ENCODE measurements around the gene BZW1. TPM values are rescaled to one million over a fixed set of nuclear protein-coding genes. Genes with fewer than 3 reads are reported as not detected.
A peak's percentile ranks its signal among the peaks of the same experiment; 100 is the strongest.
"Not testable (repeated sequence)": the region's sequence is repeated elsewhere in the genome, so short reads cannot be mapped to it uniquely, and the experiment has no call there.

BZW1 gene
- total RNA-seq, 2 donors from 2014 or later, result 492 to 527 TPM

GRCh38 chr2:200812122-200813022 is 662 bp downstream of the BZW1 start:
- Mint-ChIP-seq H3K36me3 (peaks cover 47 to 49% of the 10 kb centered on the region in 2 donors), H3K27ac (peak overlapping the region; percentile 99 to 100), H3K9me3 (no peaks in the 10 kb centered on the region)
- ATAC-seq (peak; percentile 48 to 49), DNase-seq (ENCODE audit: low spot score in 2 of 2) (peak; percentile 61 to 85)

- Mint-ChIP-seq H3K9me3 (no peaks in the 10 kb centered on the region), H3K27ac (peak overlapping the region; percentile 90 to 96), H3K36me3 (peaks cover 64 to 67% of the 10 kb centered on the region in 2 donors)
- ATAC-seq (peak; percentile 52 to 60), DNase-seq (ENCODE audit: low spot score in 2 of 2) (peak; percentile 28 to 70)
Observed at GRCh38 chr2:200814276-200814815, 2.6 kb downstream of the BZW1 start.

DNA sequence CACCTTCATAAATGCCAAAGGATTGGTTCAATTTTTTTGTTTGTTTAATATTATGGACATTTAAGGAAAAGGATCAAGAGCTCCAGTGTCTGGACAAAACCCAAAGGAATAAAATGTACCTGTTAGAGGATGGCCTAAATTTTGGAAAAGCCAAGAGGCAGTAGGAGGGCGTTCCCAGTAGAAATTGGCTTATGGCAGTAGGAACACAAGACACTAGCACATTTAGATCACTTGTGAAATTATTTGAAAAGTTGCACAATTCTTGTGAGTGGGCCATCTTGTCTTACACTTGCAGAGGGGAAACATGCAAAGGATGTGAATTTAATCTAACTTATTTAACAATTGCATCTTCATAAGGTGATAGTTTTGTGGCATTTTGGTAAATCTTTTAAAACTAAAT is 3.2 kb downstream of the BZW1 start:
- no peak for ATAC-seq
- H3K27ac Mint-ChIP-seq, result peak overlapping the region; percentile 90 to 96
- peaks cover 64 to 67% of the 10 kb centered on the region in 2 donors for H3K36me3 Mint-ChIP-seq
- H3K9me3 Mint-ChIP-seq, result no peaks in the 10 kb centered on the region
- no peak for DNase-seq (ENCODE audit: low spot score in 2 of 2)

DNA sequence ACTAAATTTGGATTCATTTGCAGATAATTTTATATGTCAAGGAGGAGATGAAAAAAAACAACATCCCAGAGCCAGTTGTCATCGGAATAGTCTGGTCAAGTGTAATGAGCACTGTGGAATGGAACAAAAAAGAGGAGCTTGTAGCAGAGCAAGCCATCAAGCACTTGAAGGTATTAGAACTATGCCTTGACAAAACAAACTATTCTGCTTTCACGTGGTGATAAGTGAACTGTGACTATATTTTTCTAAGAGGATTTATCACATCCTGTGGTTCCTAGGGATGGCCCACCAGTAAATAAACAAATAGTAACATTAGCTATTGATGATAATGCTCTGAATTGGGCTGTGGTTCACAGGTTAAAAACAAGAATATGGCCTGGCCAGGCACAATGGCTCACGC is 7.0 kb downstream of the BZW1 start:
- Mint-ChIP-seq H3K27ac (peak overlapping the region in 1 of 2 donors; percentile 72), H3K36me3 (peaks cover 62 to 74% of the 10 kb centered on the region in 2 donors)
- H3K9me3 Mint-ChIP-seq; ATAC-seq; DNase-seq (ENCODE audit: low spot score in 2 of 2): not testable (repeated sequence)

DNA sequence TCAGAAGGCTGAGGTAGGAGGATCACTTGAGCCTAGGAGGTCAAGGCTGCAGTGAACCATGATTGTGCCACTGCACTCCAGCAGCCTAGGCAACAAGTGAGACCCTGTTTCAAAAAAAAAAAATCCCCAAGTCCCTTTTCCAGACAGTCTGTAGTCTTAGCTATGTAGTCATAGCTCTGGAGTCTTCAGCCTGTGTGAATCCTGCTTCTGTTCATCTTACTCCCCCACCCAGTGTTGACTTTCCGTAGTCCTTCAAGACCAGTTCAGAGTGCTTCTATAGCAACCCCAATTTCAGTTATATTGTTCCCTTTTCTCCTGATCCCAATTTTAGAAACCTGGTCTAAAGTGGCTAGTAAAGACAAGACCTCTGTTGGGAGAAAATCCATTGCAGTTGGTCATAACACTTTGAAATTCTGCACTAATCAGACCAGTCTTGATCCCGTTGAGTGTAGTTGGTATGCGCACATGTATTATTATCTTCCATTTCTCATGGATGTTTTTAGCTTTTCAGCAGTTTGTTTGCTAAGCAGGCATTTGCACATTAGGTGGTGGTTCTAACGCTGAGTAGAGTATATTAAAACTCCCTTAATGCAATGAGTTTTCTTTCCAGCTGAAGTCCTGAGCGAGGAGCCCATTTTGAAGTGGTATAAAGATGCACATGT is 9.0 kb downstream of the BZW1 start:
- Mint-ChIP-seq H3K9me3 (no peaks in the 10 kb centered on the region), H3K36me3 (peaks cover 42 to 54% of the 10 kb centered on the region in 2 donors), H3K27ac (peak overlapping the region in 1 of 2 donors; percentile 65)
- no peak for DNase-seq (ENCODE audit: low spot score in 2 of 2)
- ATAC-seq, result no peak

DNA sequence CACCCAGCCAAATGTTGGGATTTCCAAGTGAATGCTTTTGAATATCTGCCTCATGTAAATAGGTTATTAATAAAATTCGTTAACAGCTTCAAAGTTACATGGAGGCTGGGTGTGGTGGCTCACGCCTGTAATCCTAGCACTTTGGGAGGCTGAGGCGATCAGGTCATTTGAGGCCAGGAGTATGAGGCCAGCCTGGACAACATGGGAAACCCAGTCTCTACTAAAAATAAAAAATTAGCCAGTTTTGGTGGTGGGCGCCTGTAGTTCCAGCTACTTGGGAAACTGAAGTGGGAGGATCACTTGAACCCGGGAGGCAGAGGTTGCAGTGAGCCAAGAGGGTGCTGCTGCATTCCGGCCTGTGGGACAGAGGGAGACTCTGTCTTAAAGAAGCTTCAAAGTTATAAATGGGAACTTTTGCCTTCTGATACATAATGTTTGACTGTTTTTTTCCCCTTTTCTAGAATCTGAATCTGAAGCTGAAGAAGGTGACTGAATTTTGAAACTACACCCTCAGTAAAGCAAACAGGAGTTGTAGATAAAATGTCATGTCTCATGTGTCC is 10.1 kb downstream of the BZW1 start:
- Mint-ChIP-seq H3K36me3 (peaks cover 32 to 44% of the 10 kb centered on the region in 2 donors), H3K27ac (peak overlapping the region in 1 of 2 donors; percentile 44), H3K9me3 (no peaks in the 10 kb centered on the region)
- no peak for DNase-seq (ENCODE audit: low spot score in 2 of 2)
- no peak for ATAC-seq

- Mint-ChIP-seq H3K36me3 (peaks cover 0 to 11% of the 10 kb centered on the region in 2 donors), H3K9me3 (no peaks in the 10 kb centered on the region), H3K27ac (no peak overlapping the region)
- ATAC-seq (no peak), DNase-seq (ENCODE audit: low spot score in 2 of 2) (no peak)
Observed at GRCh38 chr2:200828104-200828503, 16.4 kb downstream of the BZW1 start.

- peak in 1 of 2 donors; percentile 7 for ATAC-seq
- Mint-ChIP-seq H3K36me3 (peaks cover 0 to 11% of the 10 kb centered on the region in 2 donors), H3K27ac (peak overlapping the region in 1 of 2 donors; percentile 48), H3K9me3 (no peaks in the 10 kb centered on the region)
- DNase-seq (ENCODE audit: low spot score in 2 of 2), result no peak
Observed at GRCh38 chr2:200828572-200829257, 17.0 kb downstream of the BZW1 start.

DNA sequence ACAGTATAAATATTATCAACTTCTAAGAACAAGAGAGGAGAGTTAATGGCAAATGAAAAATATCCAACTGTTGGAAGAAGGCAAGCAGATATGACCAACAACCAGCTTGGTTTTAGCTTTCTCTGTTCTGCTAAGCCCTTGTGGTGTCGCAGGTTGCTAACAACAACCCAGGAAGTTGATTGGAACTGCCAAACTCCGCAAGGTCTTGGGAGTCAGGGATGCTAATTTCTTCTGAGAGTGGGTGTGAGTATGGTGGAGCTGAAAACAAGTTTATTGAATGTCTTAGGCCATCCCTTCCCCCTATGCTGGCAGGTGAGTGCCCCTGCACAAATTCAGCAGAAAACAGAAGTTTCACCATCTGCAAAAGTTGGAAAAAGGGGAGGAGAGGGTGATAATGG is 17.5 kb downstream of the BZW1 start:
- Mint-ChIP-seq H3K27ac (peak overlapping the region in 1 of 2 donors; percentile 48), H3K9me3 (no peaks in the 10 kb centered on the region), H3K36me3 (peaks cover 0 to 11% of the 10 kb centered on the region in 2 donors)
- no peak for DNase-seq (ENCODE audit: low spot score in 2 of 2)
- peak in 1 of 2 donors; percentile 25 for ATAC-seq

GRCh38 chr2:200834701-200835100 is 23.0 kb downstream of the BZW1 start:
- H3K27ac Mint-ChIP-seq, result no peak overlapping the region
- DNase-seq (ENCODE audit: low spot score in 2 of 2), result no peak
- peaks cover 0 to 24% of the 10 kb centered on the region in 2 donors for H3K36me3 Mint-ChIP-seq
- no peak for ATAC-seq
- H3K9me3 Mint-ChIP-seq, result peaks cover 0 to 4% of the 10 kb centered on the region in 2 donors

- Mint-ChIP-seq H3K9me3 (peaks cover 0 to 4% of the 10 kb centered on the region in 2 donors), H3K27ac (no peak overlapping the region), H3K36me3 (peaks cover 0 to 22% of the 10 kb centered on the region in 2 donors)
- ATAC-seq (no peak), DNase-seq (ENCODE audit: low spot score in 2 of 2) (no peak)
Observed at GRCh38 chr2:200839513-200839912, 27.8 kb downstream of the BZW1 start.

- no peaks in the 10 kb centered on the region for H3K36me3 Mint-ChIP-seq
- no peak overlapping the region for H3K27ac Mint-ChIP-seq
- ATAC-seq (peak in 1 of 2 donors; percentile 10), DNase-seq (ENCODE audit: low spot score in 2 of 2) (no peak)
- no peaks in the 10 kb centered on the region for H3K9me3 Mint-ChIP-seq
Observed at GRCh38 chr2:200843993-200844948, 32.6 kb downstream of the BZW1 start.

DNA sequence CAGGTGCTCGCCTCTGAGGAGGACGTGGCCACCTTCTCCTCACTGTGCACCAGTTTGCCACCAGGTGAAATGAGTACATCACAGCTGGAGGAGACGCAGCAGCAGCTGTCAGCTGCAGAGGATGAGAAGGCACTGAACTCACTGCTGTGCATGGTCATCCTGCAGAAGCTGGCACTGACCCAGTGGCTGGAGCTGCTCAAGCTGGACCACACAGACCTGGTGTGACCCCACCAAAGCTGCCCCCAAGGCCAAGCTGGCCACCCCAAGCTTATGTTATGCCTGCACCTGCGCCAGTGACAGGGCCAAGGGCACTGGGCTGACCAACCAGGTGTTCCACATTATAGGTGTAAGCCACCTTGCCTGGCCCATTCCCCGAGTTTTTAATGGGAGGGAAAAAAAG is 33.5 kb downstream of the BZW1 start:
- ATAC-seq (peak in 1 of 2 donors; percentile 14), DNase-seq (ENCODE audit: low spot score in 2 of 2) (no peak)

GRCh38 chr2:200845669-200846325 is 34.1 kb downstream of the BZW1 start:
- peak overlapping the region in 1 of 2 donors; percentile 81 for H3K27ac Mint-ChIP-seq
- no peaks in the 10 kb centered on the region for H3K9me3 Mint-ChIP-seq
- H3K36me3 Mint-ChIP-seq, result no peaks in the 10 kb centered on the region
- DNase-seq (ENCODE audit: low spot score in 2 of 2) (no peak), ATAC-seq (peak in 1 of 2 donors; percentile 9)

More for the DNA sequence above, 33.5 kb downstream of the BZW1 start:
- no peaks in the 10 kb centered on the region for H3K9me3 Mint-ChIP-seq
- no peaks in the 10 kb centered on the region for H3K36me3 Mint-ChIP-seq
- no peak overlapping the region for H3K27ac Mint-ChIP-seq

- H3K36me3 Mint-ChIP-seq, result peaks cover 6 to 11% of the 10 kb centered on the region in 2 donors
- H3K27ac Mint-ChIP-seq, result no peak overlapping the region
- no peaks in the 10 kb centered on the region for H3K9me3 Mint-ChIP-seq
- no peak for ATAC-seq
- DNase-seq (ENCODE audit: low spot score in 2 of 2), result no peak
Observed at GRCh38 chr2:200847269-200847668, 35.6 kb downstream of the BZW1 start.

All from activated naive CD4-positive, alpha-beta T cell treated with anti-CD3 and anti-CD28 coated beads, Interleukin-2, amount 50 U/mL, for 72 hours (primary cell).